NCI-H748 (cell line): ENCODE data around the gene C3orf49.

Source experiments
- DNase-seq: peaks from one replicate; lab custom pipeline; 2025; ENCODE audit not compliant: unreplicated experiment; lab: John Stamatoyannopoulos, UW

The C3orf49 gene

DNA sequence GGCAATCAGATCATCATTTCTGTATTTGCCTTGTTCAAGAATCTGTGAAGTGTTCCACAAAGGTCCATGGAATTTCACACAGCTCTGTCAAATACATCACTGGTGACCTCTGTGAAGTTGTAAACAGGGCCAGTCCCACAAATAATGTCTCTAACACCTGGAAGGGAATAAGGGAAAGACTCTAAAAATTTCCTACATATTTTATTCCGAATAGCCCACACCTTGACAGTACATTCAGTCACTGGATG is at the start of gene C3orf49:
C3orf49 (plus strand) TSS at position 149 of the 248 bp plus-strand sequence. CDS start 173 bp downstream, outside the sequence.
- DNase-seq, result no peak

- no peak for DNase-seq
Observed at GRCh38 chr3:63774781-63775180, 44.3 kb upstream of the C3orf49 start.

DNA sequence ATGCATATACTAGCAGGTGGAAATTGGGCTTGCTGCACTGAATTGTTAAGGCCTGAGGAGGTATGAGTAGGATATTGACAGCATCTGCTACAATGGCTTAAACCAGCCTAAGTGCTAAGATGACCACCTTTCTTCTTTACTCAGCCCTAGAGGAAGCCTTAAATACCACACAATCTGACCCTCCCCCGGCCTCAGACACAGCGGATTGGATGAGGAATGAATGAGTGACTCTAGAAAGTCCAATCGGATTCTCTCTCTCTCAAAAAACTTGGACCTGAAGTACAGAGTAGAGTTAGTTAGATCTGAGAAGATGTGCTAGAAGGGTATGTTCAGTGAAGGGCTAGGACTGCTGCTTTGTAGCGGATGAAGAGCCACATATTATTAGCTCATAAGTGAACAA is 39.9 kb upstream of the C3orf49 start:
- no peak for DNase-seq

- peak; percentile 53 for DNase-seq
Observed at GRCh38 chr3:63791974-63792373, 27.1 kb upstream of the C3orf49 start.

GRCh38 chr3:63795438-63795837 is 23.7 kb upstream of the C3orf49 start:
- no peak for DNase-seq

DNA sequence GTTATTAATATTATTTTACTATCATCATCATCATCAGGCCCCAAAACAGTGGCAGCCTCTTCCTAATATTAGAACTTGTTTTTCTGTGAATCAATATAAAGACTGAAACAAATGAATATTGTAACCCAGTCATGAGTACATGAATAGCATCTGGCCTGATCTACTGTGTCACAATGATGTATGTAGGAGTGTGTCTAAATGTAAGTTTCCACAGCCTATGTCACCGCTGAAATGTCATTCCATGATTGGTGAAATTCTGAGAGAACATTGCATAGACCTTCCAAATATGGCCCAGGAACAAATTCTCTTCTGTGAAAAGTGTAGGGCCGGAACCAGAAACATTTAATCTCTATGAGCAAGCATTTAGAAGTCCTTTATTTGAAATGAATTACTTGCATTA is 20.6 kb upstream of the C3orf49 start:
- DNase-seq, result no peak

DNA sequence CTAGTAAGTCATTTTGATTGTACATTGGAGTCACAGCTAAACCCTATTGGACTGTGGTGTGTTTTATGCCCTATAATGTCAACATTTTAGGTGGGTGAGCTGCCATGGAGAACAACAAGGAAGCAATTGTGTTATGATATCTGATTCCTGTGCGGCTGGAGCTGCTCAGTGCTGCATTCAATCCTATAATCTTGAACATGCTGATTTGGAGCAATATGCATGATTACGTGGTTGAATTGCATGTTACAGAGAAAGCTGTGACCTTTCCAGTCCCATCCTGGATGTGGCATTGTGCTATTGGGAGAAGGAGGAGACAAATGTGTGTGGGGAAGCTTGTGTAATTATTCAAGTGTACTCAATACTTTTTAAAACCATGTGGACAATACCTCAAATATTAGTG is 20.1 kb upstream of the C3orf49 start:
- DNase-seq, result no peak

DNA sequence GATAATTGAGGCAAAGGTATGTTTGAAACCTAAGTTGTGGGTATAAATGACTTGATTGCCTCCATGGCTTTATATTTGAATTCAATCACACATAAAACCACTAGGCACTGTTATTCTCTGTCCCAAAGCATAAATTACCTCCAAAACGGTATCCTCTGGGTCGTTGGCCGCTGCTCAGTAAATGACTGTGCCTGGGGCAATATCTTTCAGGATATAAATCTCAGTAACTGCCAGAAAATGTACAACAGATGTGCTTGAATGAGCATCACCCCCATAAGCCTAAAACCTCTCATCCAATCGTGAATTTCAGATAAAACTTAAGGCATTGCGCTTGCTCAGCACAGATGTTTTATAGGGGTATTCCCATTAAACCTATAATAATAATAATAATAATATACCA is 19.0 kb upstream of the C3orf49 start:
- no peak for DNase-seq

- DNase-seq, result no peak
Observed at GRCh38 chr3:63803911-63804310, 15.2 kb upstream of the C3orf49 start.

DNA sequence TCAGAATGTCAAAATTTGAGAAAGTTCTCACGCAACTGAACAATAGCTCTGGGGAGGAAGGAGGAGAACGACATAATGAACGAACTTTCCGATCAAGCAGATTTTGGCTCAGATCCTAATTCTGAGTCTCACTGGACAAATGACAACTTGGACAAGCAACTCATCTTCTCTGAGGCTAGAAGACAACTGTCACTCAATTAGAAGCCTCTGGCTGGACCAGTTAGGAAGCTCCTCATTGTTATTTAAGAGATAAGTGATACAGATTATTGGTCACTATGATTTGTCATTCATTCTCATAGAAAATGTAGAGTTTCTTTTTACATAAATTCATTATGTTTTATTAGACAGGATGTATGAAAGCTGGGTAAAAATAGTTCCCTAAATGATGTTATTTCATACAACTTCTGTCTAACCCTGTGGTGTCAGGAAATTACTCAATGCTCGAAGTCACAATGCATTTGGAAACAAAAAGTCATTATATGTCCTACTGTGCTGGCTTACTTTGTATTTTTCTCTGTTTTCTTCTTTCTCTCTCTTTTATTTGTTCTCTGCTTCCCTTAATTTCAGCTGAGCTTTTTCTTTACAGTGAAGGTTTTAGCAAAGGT is 11.0 kb upstream of the C3orf49 start:
- no peak for DNase-seq

DNA sequence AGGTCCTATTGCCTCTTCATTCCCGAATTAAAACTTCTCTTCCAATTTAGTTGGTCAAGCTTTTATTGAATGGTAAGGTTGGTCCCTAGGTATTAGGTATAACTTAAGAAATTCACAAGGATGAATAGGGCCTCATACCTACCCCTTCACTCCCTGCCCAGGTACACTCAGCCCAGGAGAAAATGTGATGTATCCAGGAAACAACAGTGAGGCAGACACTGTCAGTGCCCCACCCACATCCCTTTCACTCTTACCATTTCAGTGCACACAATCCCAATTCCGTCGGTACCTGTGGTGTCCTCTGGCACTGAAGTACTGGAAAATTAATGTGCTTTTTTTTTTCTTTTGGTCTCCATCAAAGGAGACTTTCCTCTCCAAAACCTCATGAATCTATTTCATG is 10.5 kb upstream of the C3orf49 start:
- DNase-seq, result peak; percentile 4

GRCh38 chr3:63809607-63810006 is 9.5 kb upstream of the C3orf49 start:
- DNase-seq, result no peak

- DNase-seq, result peak; percentile 74
Observed at GRCh38 chr3:63814237-63814636, 4.9 kb upstream of the C3orf49 start.

DNA sequence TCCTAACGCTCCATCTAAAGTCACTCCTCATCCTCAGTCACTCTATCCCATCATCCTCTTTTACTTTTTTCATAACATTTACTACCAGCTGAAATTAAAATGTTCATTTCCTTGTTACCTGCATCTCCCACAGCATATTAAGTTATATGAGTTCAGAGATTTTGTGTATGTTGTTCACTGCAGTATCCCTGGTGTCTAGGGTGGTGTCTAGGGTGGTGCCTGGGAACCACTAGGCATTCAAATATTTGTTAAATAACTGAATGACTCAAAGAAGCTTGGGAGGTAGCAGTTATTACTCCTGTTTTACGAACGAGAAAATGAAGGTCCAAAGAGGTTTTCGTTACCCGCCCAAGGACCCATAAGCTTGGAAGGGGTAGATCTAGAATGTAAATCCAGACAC is 1.9 kb upstream of the C3orf49 start:
- no peak for DNase-seq

DNA sequence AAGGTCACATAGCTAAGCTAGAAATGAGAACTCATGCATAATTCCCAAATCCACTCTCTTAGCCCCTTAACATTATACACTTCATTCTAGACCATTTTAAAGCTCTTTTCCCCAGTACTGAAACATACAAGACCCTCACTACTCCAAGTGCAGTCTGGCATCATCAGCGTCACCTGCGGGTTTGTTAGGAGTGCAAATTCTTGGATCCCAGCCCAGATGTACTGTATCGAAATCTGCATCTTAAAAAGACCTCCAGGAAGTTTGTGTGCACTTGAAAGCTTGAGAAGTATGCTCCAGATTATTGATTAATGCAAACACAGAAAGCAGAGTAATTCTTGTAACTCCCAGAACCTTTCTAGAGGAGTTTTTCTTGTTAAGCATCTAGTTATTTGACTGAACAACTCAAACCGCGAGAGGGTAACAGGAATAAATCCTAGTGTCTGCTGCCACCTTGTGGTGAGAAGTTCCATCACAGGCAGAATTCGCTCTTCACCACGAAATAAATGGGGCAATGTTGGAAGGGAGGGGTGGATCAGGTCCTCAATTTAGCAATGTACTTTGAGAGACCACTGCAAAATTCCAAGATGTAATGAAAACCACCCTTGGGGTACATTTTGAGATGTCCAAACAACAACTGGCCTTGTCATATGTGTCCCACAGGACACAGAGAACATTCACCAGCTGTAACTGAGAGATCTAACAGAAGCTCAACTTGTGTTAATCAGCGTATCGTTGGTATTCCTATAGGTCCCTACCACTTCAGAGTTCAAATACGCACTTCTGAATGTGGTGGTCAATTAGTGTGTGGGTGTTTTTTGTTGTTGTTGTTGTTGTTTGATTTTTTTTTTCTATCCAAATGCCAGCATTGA is 583 bp upstream of the C3orf49 start:
- peak; percentile 72 for DNase-seq

DNA sequence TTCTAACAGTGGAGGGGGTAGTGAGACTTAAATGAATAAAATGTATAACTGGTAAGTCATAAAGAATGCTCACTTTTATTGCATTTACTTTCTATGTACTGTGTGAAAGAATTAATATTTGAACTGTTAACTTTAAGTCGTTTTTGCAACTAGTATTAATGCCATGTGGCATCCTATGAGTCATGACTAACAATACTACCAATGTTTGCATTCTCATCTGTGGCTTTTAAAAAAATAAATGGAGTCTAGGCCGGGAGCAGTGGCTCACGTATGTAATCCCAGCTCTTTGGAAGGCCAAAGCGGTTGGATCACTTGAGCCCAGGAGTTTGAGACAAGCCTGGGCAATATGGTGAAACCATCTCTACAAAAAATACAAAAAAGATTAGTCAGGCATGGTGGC is 5.2 kb downstream of the C3orf49 start:
- DNase-seq, result no peak

DNA sequence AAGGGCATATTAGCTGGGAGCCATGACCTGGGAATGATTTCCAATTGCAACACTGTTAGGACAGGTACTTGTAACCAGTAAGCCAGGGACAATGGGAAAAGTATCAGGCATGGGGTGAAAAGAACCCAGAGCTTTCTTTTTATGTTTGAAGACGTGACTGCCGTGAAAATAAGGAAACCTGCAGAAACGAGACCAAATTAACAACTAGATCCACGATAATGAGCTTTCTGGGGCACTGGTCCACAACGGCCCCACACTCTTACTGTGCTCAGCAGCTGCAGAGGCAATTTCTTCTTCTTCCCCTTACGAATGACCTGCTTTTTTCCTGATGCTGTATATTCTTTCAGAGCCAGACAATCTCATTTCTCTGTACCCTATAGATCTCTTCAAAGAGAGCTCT is 11.4 kb downstream of the C3orf49 start:
- no peak for DNase-seq

- DNase-seq, result no peak
Observed at GRCh38 chr3:63832395-63832794, 13.3 kb downstream of the C3orf49 start.

DNA sequence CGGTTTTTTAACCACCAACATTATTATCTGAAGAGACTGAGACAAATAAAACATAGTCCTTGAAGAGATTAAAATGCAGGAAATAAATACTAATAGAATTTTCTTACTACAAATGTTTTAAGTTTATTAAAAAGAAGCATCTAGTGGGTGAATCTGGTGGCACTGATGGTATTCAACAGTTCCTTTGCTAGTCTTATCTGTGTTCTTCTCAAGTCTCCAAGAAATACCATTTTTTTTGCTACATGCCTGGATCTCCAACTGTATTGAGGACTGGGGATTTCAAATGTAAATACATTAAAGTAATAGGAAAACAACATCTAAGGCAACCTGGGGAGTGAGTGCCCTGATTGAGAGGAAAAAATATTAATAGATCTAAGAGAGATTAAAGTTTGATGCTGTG is 22.6 kb downstream of the C3orf49 start:
- DNase-seq, result no peak

DNA sequence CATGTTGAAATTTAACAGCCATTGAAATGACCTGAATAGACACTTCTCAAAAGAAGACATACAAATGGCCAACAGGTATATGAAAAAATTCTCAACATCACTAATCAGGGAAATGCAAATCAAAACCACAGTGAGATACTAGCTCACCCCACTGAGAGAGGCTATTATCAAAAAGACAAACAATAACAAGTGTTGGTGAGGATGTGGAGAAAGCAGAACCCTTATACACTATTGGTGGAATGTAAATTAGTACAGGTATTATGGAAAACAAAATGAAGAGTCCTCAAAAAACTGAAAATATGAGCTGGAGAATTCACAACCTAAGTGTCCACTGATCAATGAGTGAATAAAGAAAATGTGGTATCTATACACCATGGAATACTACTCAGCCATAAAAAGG is 23.0 kb downstream of the C3orf49 start:
- DNase-seq, result no peak

DNA sequence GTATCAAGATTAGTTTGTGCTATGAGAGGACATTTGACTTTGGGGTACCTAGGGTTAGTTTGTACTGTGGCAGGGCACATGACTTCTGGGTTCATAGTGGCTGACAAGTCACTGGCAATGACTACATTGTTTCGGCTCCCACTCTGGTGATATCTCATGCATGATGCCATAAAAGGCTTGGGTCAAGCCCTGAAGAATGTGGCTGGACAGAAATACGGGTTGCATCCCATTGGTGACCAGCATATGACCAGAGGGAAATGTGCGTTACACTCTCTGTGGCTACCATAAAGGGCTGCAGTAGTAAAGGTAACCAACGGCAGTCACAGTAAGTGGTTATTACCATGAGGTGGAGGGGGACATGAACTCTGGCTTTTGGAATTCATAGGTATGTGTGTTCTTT is 26.1 kb downstream of the C3orf49 start:
- DNase-seq, result no peak

DNA sequence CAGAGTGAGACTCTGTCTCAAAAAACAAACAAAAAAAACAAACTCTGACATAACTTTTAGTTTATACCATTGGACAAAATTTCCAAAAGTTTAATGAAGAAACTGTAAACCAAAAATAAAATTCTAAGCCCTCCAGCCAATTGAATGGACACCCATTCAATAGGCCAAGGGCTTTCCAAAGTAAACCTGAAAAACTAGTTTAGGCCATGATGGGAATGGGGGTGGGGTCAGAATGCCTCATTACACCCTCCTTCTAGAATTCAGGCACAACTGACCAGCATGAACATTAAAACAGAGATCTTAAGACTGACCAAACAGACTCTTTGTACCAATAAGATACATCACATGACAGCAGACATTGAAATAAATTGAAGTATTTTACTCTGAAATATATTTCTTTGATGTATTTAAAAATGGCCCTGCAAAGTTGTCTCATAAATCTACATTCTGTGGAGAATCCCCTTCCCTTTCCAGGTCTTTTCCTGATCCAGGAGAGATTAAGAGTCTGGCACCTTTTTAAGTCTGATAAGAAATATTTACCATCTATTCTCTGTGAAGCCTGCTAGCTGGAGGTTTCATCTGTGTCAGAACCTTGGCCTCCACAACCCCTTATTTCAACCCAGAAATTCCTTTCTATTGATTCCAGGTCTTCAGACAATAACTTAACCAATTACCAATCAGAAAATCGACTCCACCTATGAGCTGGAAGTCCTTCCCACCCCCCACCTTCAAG is 28.8 kb downstream of the C3orf49 start:
- DNase-seq, result peak; percentile 38
